Gastrocnemius medialis (tissue), 4 donors: ENCODE data around the gene PNMT. TPM values are rescaled to one million over a fixed set of nuclear protein-coding genes. Genes with fewer than 3 reads are reported as not detected.

Source experiments
- ATAC-seq, 2 donors: fragments of 150-250 bp; one replicate each; pipeline ENCODE4 v1.9.1; 2016
- DNase-seq, 2 donors: peaks; one replicate each; pipeline ENCODE4 v3.0.0-alpha.2; 2019
- H3K27ac ChIP-seq, 4 donors: fragments of 200-600 bp; sonication (generic); 1 replicate in 1 of 4; 2 replicates in 3 of 4; pipeline ENCODE4 v1.5.1; 2016 to 2018; ENCODE audit warnings: mild to moderate bottlenecking in 2 of 4, moderate library complexity in 1 of 4
- H3K27me3 ChIP-seq, 3 donors: fragments of 200-600 bp; sonication (generic) in 2 of 3; 1 replicate in 1 of 3; 2 replicates in 2 of 3; pipeline versions ENCODE4 v1.5.1 to v1.6.0; 2016 to 2019; ENCODE audit warnings: mild to moderate bottlenecking in 1 of 3, moderate library complexity in 1 of 3
- H3K36me3 ChIP-seq, 2 donors: fragments of 200-600 bp; sonication (generic) in 1 of 2; one replicate each; pipeline ENCODE4 v1.5.1; 2017 to 2018
- H3K4me1 ChIP-seq, 2 donors: fragments of 200-600 bp; sonication (generic) in 1 of 2; one replicate each; pipeline ENCODE4 v1.5.1; 2016 to 2017; ENCODE audit warnings: mild to moderate bottlenecking in 2 of 2
- H3K4me3 ChIP-seq, 4 donors: fragments of 200-600 bp; sonication (generic) in 3 of 4; 1 replicate in 1 of 4; 2 replicates in 3 of 4; pipeline ENCODE4 v1.5.1; 2016 to 2019; ENCODE audit warnings: mild to moderate bottlenecking in 2 of 4
- H3K9me3 ChIP-seq, 3 donors: fragments of 200-600 bp; sonication (generic) in 2 of 3; 1 replicate in 1 of 3; 2 replicates in 2 of 3; pipeline ENCODE4 v1.5.1; 2016 to 2019
- POLR2A ChIP-seq, 2 donors: fragments of 450-650 bp; IDR thresholded peaks; one replicate each; pipeline ENCODE4 v1.6.1; 2017; ENCODE audit warnings: antibody characterized with exemption in 2 of 2, mild to moderate bottlenecking in 2 of 2, moderate library complexity in 2 of 2
- in situ Hi-C, 4 donors: fragments of 200-750 bp; cut with MboI; loops; one replicate each; pipeline versions ENCODE4 v1.15.0 to v1.8.0; 2017; ENCODE audit warnings: low sequenced_read_pairs in 4 of 4
- intact Hi-C: fragments of 100-400 bp; cut with DNase I; formaldehyde crosslinking; loops from one replicate; pipeline ENCODE4 v1.15.1; 2023; ENCODE audit warnings: low total_unique reads
- total RNA-seq, 4 donors: library from RNA; depleted of rRNA; stranded (reverse); fragments of >200 nt; gene quantifications; one replicate each; pipeline versions ENCODE4 v1.1.0 to v1.2.3, GENCODE V29; 2016
- TF ChIP-seq, protein P1 (sequence below), 5 experiments: fragments of 450-650 bp in 3 of 5; fragments of 200-600 bp in 2 of 5; sonication (generic) in 2 of 5; IDR thresholded peaks in 4 of 5; conservative IDR thresholded peaks in 1 of 5; 1 replicate in 4 of 5; 2 replicates in 1 of 5; pipeline ENCODE4 v1.5.1; 2016 to 2019; ENCODE audit warnings: antibody characterized with exemption in 5 of 5, mild to moderate bottlenecking in 3 of 5, moderate library complexity in 3 of 5

PNMT gene
- total RNA-seq, 4 donors from 2014 or later = 2.0 to 11.8 (median 7.1) TPM

GRCh38 chr17:39650121-39650579 lies 18.1 kb upstream of the PNMT start:
- intact Hi-C loops = no loop called here

DNA sequence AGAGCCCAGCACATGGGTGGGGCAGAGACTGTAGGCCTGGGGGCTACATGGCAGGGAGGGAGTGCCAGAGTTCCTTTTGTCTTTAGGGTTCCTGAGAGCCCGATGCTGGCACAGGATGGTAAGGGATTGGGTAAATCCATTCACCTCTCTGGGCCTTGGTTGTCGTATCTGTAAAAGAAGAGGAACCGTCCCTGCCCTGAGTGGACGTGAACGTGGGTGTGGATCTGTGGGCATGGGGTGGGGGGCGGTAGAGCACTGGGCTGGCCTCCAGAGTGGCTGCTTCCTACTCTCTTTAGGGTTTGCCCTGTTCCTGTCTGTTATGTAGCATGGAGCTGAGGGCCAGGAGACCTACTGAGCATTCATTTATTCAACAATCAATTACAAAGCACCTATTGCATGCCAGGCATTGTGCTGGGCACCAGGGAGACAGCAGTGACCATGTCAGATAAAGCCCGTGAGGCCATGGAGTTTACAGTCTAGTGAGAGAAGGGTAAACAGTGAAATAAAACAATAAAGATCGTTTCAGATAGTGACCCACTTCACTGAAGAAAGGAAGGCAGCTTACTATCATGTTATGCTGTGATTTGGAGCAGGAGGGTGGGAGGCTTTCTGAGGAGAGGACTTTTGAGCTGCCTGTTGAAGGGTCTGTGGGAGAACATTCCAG lies 16.2 kb upstream of the PNMT start:
- ATAC-seq = no peak

More at GRCh38 chr17:39650121-39650579, 18.1 kb upstream of the PNMT start:
- H3K27me3 ChIP-seq = no peaks in the 10 kb centered on the region
- DNase-seq (no peak), ATAC-seq (no peak)
- no peaks in the 10 kb centered on the region for H3K9me3 ChIP-seq
- in situ Hi-C loops = no loop called here
- peaks cover 5 to 7% of the 10 kb centered on the region in 2 donors for H3K4me1 ChIP-seq
- TF ChIP-seq, protein P1, sequence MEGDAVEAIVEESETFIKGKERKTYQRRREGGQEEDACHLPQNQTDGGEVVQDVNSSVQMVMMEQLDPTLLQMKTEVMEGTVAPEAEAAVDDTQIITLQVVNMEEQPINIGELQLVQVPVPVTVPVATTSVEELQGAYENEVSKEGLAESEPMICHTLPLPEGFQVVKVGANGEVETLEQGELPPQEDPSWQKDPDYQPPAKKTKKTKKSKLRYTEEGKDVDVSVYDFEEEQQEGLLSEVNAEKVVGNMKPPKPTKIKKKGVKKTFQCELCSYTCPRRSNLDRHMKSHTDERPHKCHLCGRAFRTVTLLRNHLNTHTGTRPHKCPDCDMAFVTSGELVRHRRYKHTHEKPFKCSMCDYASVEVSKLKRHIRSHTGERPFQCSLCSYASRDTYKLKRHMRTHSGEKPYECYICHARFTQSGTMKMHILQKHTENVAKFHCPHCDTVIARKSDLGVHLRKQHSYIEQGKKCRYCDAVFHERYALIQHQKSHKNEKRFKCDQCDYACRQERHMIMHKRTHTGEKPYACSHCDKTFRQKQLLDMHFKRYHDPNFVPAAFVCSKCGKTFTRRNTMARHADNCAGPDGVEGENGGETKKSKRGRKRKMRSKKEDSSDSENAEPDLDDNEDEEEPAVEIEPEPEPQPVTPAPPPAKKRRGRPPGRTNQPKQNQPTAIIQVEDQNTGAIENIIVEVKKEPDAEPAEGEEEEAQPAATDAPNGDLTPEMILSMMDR (IDR thresholded peaks at IDR 0.05 in 4 of 5, conservative IDR thresholded peaks at IDR 0.05 in 1 of 5) = no peak
- no peak for TF ChIP-seq POLR2A (IDR thresholded peaks at IDR 0.05)
- H3K36me3 ChIP-seq = no peaks in the 10 kb centered on the region
- H3K4me3 ChIP-seq = no peak overlapping the region
- H3K27ac ChIP-seq = no peak overlapping the region

GRCh38 chr17:39652587-39653315 lies 15.5 kb upstream of the PNMT start:
- ATAC-seq = no peak
- intact Hi-C loops = no loop called here

More for the DNA sequence above, 16.2 kb upstream of the PNMT start:
- no peaks in the 10 kb centered on the region for H3K9me3 ChIP-seq
- TF ChIP-seq, protein P1 (IDR thresholded peaks at IDR 0.05 in 4 of 5, conservative IDR thresholded peaks at IDR 0.05 in 1 of 5) = no peak
- no peak overlapping the region for H3K4me3 ChIP-seq
- DNase-seq = no peak
- intact Hi-C loops = no loop called here
- no peaks in the 10 kb centered on the region for H3K36me3 ChIP-seq
- peaks cover 5 to 7% of the 10 kb centered on the region in 2 donors for H3K4me1 ChIP-seq
- no peaks in the 10 kb centered on the region for H3K27me3 ChIP-seq
- in situ Hi-C loops = no loop called here
- H3K27ac ChIP-seq = no peak overlapping the region

GRCh38 chr17:39653316-39653661 lies 15.0 kb upstream of the PNMT start:
- peaks cover 8 to 12% of the 10 kb centered on the region in 2 donors for H3K4me1 ChIP-seq
- DNase-seq (no peak), ATAC-seq (no peak)
- TF ChIP-seq POLR2A (IDR thresholded peaks at IDR 0.05) = no peak
- TF ChIP-seq, protein P1 (IDR thresholded peaks at IDR 0.05 in 4 of 5, conservative IDR thresholded peaks at IDR 0.05 in 1 of 5) = no peak
- no peak overlapping the region for H3K27ac ChIP-seq
- H3K9me3 ChIP-seq = no peaks in the 10 kb centered on the region
- H3K36me3 ChIP-seq = no peaks in the 10 kb centered on the region
- intact Hi-C loops = no loop called here
- H3K4me3 ChIP-seq = no peak overlapping the region
- in situ Hi-C loops = no loop called here
- H3K27me3 ChIP-seq = no peaks in the 10 kb centered on the region

More at GRCh38 chr17:39652587-39653315, 15.5 kb upstream of the PNMT start:
- H3K27me3 ChIP-seq = no peaks in the 10 kb centered on the region
- H3K4me1 ChIP-seq = peaks cover 5 to 7% of the 10 kb centered on the region in 2 donors
- no peak for DNase-seq
- TF ChIP-seq, protein P1 (IDR thresholded peaks at IDR 0.05 in 4 of 5, conservative IDR thresholded peaks at IDR 0.05 in 1 of 5) = no peak
- TF ChIP-seq POLR2A (IDR thresholded peaks at IDR 0.05) = no peak
- H3K9me3 ChIP-seq = no peaks in the 10 kb centered on the region
- no peak overlapping the region for H3K27ac ChIP-seq
- no peaks in the 10 kb centered on the region for H3K36me3 ChIP-seq
- H3K4me3 ChIP-seq = no peak overlapping the region
- in situ Hi-C loops = no loop called here
